DOHH2 (cell line): ENCODE results near the gene LRRC8B.
"Not testable (repeated sequence)": the region's sequence is repeated elsewhere in the genome, so short reads cannot be mapped to it uniquely, and the experiment has no call there.

Experiments
- H3F3A ChIP-seq: fragments of 200-600 bp; sonication (generic), shearing (Covaris generic); 2 replicates; pipeline ENCODE4 v1.6.0; 2016; ENCODE audit warnings: antibody characterized with exemption, mild to moderate bottlenecking; ENCODE audit not compliant: control insufficient read depth, insufficient read depth
- H3K27ac ChIP-seq: fragments of 200-600 bp; sonication (generic); 2 replicates; pipeline ENCODE4 v1.5.1; 2014; ENCODE audit warnings: low read depth, mild to moderate bottlenecking, low read length, moderate library complexity
- H3K27me3 ChIP-seq: fragments of 200-600 bp; sonication (generic); 2 replicates; pipeline ENCODE4 v1.6.1; 2014; ENCODE audit warnings: mild to moderate bottlenecking, low read length, mixed read lengths; ENCODE audit not compliant: control insufficient read depth
- H3K36me3 ChIP-seq: fragments of 200-600 bp; sonication (generic); 2 replicates; pipeline ENCODE4 v1.6.1; 2014; ENCODE audit warnings: mild to moderate bottlenecking, low read length, moderate library complexity, mixed read lengths; ENCODE audit not compliant: control insufficient read depth
- H3K4me1 ChIP-seq: fragments of 200-600 bp; sonication (generic); 2 replicates; pipeline ENCODE4 v1.6.1; 2014; ENCODE audit warnings: mild to moderate bottlenecking, low read length, mixed read lengths; ENCODE audit not compliant: control insufficient read depth
- H3K4me2 ChIP-seq: fragments of 200-600 bp; sonication (generic); 2 replicates; pipeline ENCODE4 v1.6.0; 2014; ENCODE audit warnings: mild to moderate bottlenecking, low read length, moderate library complexity
- H3K4me3 ChIP-seq: fragments of 200-600 bp; sonication (generic); 2 replicates; pipeline ENCODE4 v1.5.1; 2014; ENCODE audit warnings: mild to moderate bottlenecking, low read length, mixed read lengths
- H3K79me2 ChIP-seq: fragments of 200-600 bp; sonication (generic); 2 replicates; pipeline ENCODE4 v1.6.1; 2014; ENCODE audit warnings: mild to moderate bottlenecking, low read length, mixed read lengths; ENCODE audit not compliant: control insufficient read depth
- H3K9me2 ChIP-seq: fragments of 200-600 bp; sonication (generic); replicated peaks from 2 replicates; pipeline ENCODE4 v1.6.1; 2014; ENCODE audit warnings: mild to moderate bottlenecking, low read length, mixed read lengths; ENCODE audit not compliant: control insufficient read depth
- H3K9me3 ChIP-seq: fragments of 200-600 bp; sonication (generic); 2 replicates; pipeline ENCODE4 v1.6.1; 2014; ENCODE audit warnings: antibody characterized with exemption, low read length, mixed read lengths; ENCODE audit not compliant: control insufficient read depth, insufficient read depth
- H4K20me1 ChIP-seq: fragments of 200-600 bp; sonication (generic); 2 replicates; pipeline ENCODE4 v1.6.0; 2014; ENCODE audit warnings: low read depth, mild to moderate bottlenecking, antibody characterized with exemption, low read length, moderate library complexity; ENCODE audit not compliant: control insufficient read depth, insufficient read depth
- EZH2phosphoT487 ChIP-seq: fragments of 200-600 bp; sonication (generic); IDR thresholded peaks from 2 replicates; pipeline ENCODE4 v1.6.1; 2017; ENCODE audit warnings: borderline replicate concordance, mild to moderate bottlenecking, antibody characterized with exemption, low read length, moderate library complexity, mixed read lengths
- TF ChIP-seq, protein P1 (sequence below): fragments of 200-600 bp; sonication (generic); IDR thresholded peaks from one replicate; pipeline ENCODE4 v1.5.1; 2014; ENCODE audit warnings: antibody characterized with exemption, mild to moderate bottlenecking, low read depth, low read length; ENCODE audit not compliant: poor library complexity, severe bottlenecking

LRRC8B gene

DNA sequence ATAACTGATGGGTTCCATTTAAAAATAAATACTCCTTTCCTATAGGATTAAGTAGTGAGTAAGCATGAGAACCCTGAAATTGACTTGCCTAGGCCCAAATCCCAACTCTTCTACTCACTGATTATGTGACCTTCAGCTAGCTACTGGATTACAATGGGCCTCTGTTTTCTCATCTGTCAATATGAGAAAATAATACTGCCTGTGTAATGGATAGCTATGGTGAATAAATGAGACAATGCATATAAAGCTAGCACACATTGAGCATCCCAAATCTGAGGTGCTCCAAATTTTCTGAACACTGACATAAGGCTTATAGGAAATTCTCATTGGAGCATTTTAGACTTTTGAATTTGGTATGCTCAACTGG lies 103.0 kb downstream of the LRRC8B start:
- H3F3A ChIP-seq, result no peaks in the 10 kb centered on the region
- H3K4me3 ChIP-seq, result no peak overlapping the region
- H3K9me3 ChIP-seq, result no peaks in the 10 kb centered on the region
- peaks cover 24% of the 10 kb centered on the region for H3K27me3 ChIP-seq
- H3K4me2 ChIP-seq, result no peak overlapping the region
- no peaks in the 10 kb centered on the region for H4K20me1 ChIP-seq
- H3K79me2 ChIP-seq, result no peaks in the 10 kb centered on the region
- no peak overlapping the region for H3K27ac ChIP-seq
- TF ChIP-seq, protein P1, sequence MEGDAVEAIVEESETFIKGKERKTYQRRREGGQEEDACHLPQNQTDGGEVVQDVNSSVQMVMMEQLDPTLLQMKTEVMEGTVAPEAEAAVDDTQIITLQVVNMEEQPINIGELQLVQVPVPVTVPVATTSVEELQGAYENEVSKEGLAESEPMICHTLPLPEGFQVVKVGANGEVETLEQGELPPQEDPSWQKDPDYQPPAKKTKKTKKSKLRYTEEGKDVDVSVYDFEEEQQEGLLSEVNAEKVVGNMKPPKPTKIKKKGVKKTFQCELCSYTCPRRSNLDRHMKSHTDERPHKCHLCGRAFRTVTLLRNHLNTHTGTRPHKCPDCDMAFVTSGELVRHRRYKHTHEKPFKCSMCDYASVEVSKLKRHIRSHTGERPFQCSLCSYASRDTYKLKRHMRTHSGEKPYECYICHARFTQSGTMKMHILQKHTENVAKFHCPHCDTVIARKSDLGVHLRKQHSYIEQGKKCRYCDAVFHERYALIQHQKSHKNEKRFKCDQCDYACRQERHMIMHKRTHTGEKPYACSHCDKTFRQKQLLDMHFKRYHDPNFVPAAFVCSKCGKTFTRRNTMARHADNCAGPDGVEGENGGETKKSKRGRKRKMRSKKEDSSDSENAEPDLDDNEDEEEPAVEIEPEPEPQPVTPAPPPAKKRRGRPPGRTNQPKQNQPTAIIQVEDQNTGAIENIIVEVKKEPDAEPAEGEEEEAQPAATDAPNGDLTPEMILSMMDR, result no peak
- TF ChIP-seq EZH2phosphoT487, result no peak
- no peaks in the 10 kb centered on the region for H3K36me3 ChIP-seq
- H3K4me1 ChIP-seq, result peaks cover 6% of the 10 kb centered on the region
- no peaks in the 10 kb centered on the region for H3K9me2 ChIP-seq

DNA sequence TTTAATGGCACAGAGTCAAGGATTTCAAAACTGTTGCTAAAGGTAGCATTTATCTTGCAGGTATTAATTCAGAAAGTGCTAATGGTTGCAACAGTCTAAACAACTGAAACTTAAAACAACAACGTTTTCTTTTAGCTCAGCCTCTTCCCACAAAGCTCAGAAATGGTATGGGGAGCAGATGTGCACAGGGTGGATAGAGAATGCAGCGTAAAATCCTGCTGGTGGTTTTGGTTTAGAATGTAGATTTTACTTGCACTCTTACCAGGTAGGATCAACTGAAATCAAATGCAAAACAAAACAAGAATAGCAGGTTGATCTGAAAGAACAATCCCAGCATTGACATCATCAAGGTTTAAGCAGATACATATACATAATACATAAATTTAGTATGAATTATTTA lies 104.5 kb downstream of the LRRC8B start:
- no peaks in the 10 kb centered on the region for H3K9me3 ChIP-seq
- no peak overlapping the region for H3K27ac ChIP-seq
- H3K4me1 ChIP-seq, result peaks cover 17% of the 10 kb centered on the region
- H3K9me2 ChIP-seq, result no peaks in the 10 kb centered on the region
- H3K36me3 ChIP-seq, result no peaks in the 10 kb centered on the region
- no peaks in the 10 kb centered on the region for H4K20me1 ChIP-seq
- no peak overlapping the region for H3K4me2 ChIP-seq
- H3K4me3 ChIP-seq, result no peak overlapping the region
- peaks cover 37% of the 10 kb centered on the region for H3K27me3 ChIP-seq
- H3F3A ChIP-seq, result no peaks in the 10 kb centered on the region
- no peak for TF ChIP-seq EZH2phosphoT487
- TF ChIP-seq, protein P1, result no peak
- no peaks in the 10 kb centered on the region for H3K79me2 ChIP-seq

DNA sequence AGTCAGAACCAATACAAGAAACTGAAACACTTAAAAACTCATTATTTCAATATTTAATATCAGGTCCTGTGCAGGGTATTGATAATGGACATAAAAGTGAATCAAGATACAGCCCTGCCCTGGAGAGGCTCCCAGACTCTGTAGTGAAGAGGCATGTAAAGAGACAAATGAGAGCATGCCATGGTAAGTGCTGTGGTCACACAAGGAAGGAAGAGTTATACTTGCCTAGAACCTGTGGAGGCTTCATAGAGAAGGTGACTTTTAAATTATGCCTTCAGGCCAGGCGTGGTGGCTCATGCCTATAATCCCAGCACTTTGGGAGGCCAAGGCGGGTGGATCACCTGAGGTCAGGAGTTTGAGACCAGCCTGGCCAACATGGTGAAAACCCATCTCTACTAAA lies 105.0 kb downstream of the LRRC8B start:
- not testable (repeated sequence) for H3K9me3 ChIP-seq, H3K27ac ChIP-seq, H3F3A ChIP-seq, H4K20me1 ChIP-seq, H3K4me3 ChIP-seq, H3K9me2 ChIP-seq, H3K36me3 ChIP-seq, H3K79me2 ChIP-seq, H3K4me2 ChIP-seq
- Histone ChIP-seq H3K4me1 (peaks cover 19% of the 10 kb centered on the region), H3K27me3 (peaks cover 41% of the 10 kb centered on the region)

DNA sequence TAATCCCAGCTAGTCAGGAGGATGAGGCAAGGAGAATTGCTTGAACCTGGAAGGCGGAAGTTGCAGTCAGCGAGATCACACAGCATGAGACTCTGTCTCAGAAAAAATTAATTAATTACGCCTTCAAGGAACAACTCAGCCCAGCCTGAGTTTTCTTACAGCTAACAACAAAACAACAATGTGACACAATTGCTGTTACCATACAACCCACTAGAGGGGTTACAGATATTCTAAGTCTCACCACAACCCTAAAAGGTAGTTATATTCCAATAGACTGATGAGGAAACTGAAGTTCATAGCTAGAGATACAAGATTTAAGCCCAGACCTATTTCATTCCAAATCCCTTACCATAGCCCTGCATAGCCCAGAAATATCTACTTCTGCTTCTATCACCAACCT lies 105.4 kb downstream of the LRRC8B start:
- Histone ChIP-seq H3K27ac (no peak overlapping the region), H3F3A (peaks cover 7% of the 10 kb centered on the region; the same call in 1 of the 2 replicates), H3K36me3 (no peaks in the 10 kb centered on the region), H4K20me1 (no peaks in the 10 kb centered on the region), H3K9me2 (no peaks in the 10 kb centered on the region), H3K4me2 (no peak overlapping the region), H3K4me3 (no peak overlapping the region), H3K4me1 (peaks cover 19% of the 10 kb centered on the region), H3K27me3 (peaks cover 42% of the 10 kb centered on the region), H3K79me2 (no peaks in the 10 kb centered on the region), H3K9me3 (no peaks in the 10 kb centered on the region)
- no peak for TF ChIP-seq EZH2phosphoT487
- TF ChIP-seq, protein P1, result no peak
